Esophagus muscularis mucosa (tissue), 4 donors: Measurements from ENCODE around the gene YLPM1. TPM values are rescaled to one million over a fixed set of nuclear protein-coding genes. Genes with fewer than 3 reads are reported as not detected.
A peak's percentile ranks its signal among the peaks of the same experiment; 100 is the strongest.

Source experiments
- DNase-seq: peaks from one replicate; pipeline ENCODE4 v3.0.0-alpha.2; 2017; ENCODE audit errors: extremely low spot score
- H3K27ac ChIP-seq, 4 donors: fragments of 200-600 bp; sonication (generic); replicated peaks in 1 of 4; 1 replicate in 3 of 4; 2 replicates in 1 of 4; pipeline ENCODE4 v1.5.1; 2016 to 2019; ENCODE audit warnings: mild to moderate bottlenecking in 1 of 4
- H3K27me3 ChIP-seq, 4 donors: fragments of 200-600 bp; sonication (generic); one replicate each; pipeline versions ENCODE4 v1.5.1 to v1.6.0; 2016 to 2019
- H3K36me3 ChIP-seq, 4 donors: fragments of 200-600 bp; sonication (generic); one replicate each; pipeline ENCODE4 v1.5.1; 2016 to 2019
- H3K4me1 ChIP-seq, 4 donors: fragments of 200-600 bp; sonication (generic); one replicate each; pipeline ENCODE4 v1.5.1; 2016 to 2019
- H3K4me3 ChIP-seq, 4 donors: fragments of 200-600 bp; sonication (generic); 1 replicate in 2 of 4; 2 replicates in 2 of 4; pipeline ENCODE4 v1.5.1; 2016 to 2019; ENCODE audit warnings: mild to moderate bottlenecking in 4 of 4, moderate library complexity in 1 of 4
- H3K9me3 ChIP-seq, 4 donors: fragments of 200-600 bp; sonication (generic); 1 replicate in 3 of 4; 2 replicates in 1 of 4; pipeline ENCODE4 v1.5.1; 2016 to 2019
- CTCF ChIP-seq, 3 experiments: fragments of 200-600 bp in 2 of 3; fragments of 450-650 bp in 1 of 3; sonication (generic) in 2 of 3; IDR thresholded peaks; one replicate each; pipeline ENCODE4 v1.5.1; 2017 to 2019; ENCODE audit warnings: antibody characterized with exemption in 3 of 3, mild to moderate bottlenecking in 2 of 3, moderate library complexity in 1 of 3
- EP300 ChIP-seq: sonication (generic); formaldehyde crosslinking; IDR thresholded peaks from one replicate; pipeline ENCODE4 v1.6.1; 2017; ENCODE audit warnings: antibody characterized with exemption
- POLR2A ChIP-seq: fragments of 450-650 bp; IDR thresholded peaks from one replicate; pipeline ENCODE4 v1.6.1; 2017; ENCODE audit warnings: antibody characterized with exemption, moderate library complexity, mild to moderate bottlenecking, low read depth
- POLR2AphosphoS5 ChIP-seq, 2 donors: sonication (generic); formaldehyde crosslinking; IDR thresholded peaks; one replicate each; pipeline ENCODE4 v1.6.1; 2017; ENCODE audit warnings: antibody characterized with exemption in 2 of 2
- WGBS: methylation state at CpG from one replicate; pipeline ENCODE4 v1.1.5; 2018; 5-methylcytosine and 5-hydroxymethylcytosine counted together
- intact Hi-C: fragments of 100-400 bp; cut with DNase I; formaldehyde crosslinking; loops from one replicate; pipeline ENCODE4 v1.15.1; 2023
- total RNA-seq, 4 donors: library from RNA; depleted of rRNA; stranded (reverse); fragments of >200 nt; gene quantifications; one replicate each; pipeline versions ENCODE4 v1.1.0 to v1.2.1, GENCODE V29; 2016

Gene YLPM1
- 10 to 100 TPM; 31.0 to 47.2 (median 36.0) TPM for total RNA-seq

DNA sequence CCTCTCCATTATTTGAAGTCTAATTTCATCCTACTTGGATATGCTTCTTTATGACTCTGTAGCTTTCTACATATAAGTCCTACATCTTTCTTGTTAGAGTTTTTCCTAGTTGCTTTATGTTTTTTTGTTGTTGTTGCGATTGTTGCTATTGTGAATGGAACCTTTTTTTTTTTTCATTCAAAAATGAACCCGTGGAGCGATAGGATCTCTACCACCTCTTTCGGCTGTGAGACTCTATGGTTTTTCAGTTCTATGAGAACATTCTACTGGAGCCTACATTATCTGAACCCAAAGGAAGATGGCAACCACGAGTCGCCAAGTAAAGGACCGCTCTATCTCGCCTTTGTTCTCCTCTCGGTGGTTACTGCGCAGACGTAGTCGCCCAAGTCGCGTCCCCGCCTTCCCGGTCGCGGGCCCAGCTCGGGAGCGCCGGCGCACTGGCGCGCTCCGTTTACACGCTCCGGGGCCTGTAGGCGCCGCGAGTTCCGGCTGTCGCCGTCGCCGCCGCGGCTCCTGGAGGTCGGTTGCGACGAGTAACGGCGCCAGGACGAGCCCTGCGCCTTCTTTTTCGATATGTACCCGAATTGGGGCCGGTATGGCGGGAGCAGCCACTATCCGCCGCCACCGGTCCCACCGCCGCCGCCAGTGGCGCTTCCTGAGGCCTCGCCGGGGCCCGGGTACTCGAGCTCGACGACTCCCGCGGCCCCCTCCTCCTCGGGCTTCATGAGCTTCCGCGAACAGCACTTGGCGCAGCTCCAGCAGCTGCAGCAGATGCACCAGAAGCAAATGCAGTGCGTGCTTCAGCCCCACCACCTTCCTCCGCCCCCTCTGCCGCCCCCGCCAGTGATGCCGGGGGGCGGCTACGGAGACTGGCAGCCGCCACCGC, at the start of gene YLPM1:
Gene YLPM1 (plus strand): TSS at position 400 of the 886 bp plus-strand sequence. CDS start 174 bp downstream, at position 574.
- H3K9me3 ChIP-seq, result no peaks in the 10 kb centered on the region
- 0% methylated on average over 25 of the region's 76 CpGs for WGBS
- peak; percentile 96 for DNase-seq
- intact Hi-C loops, result no loop called here
- H3K36me3 ChIP-seq, result no peaks in the 10 kb centered on the region
- peaks cover 34 to 51% (median 49%) of the 10 kb centered on the region in 4 donors for H3K4me1 ChIP-seq
- no peak for TF ChIP-seq EP300
- peak; percentile 52 to 82 (median 76) for TF ChIP-seq CTCF (IDR thresholded peaks at IDR 0.05)
- peak; percentile 76 for TF ChIP-seq POLR2A
- TF ChIP-seq POLR2AphosphoS5 (IDR thresholded peaks at IDR 0.05), result peak; percentile 95 to 97
- H3K27me3 ChIP-seq, result no peaks in the 10 kb centered on the region
- H3K27ac ChIP-seq, result peak within 1 kb of the TSS; percentile 86 to 95 (median 90)
- peak within 1 kb of the TSS; percentile 94 to 99 (median 96) for H3K4me3 ChIP-seq

DNA sequence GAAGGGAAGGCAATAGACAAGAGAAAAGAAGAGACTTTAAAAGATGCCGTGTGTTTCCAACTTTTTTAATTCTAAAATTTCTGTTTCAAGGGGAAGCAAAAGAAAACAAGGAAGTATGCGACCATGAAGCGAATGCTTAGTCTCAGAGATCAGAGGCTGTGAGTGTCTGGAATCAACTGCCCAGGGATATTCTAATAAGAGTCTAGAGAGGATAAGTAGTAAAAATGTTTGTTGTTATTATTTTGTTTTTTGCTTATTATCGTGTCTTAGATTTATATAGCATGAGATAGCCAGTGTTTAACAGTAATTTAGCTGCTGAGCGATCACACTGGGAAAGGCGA, 49.8 kb upstream of the YLPM1 start:
- intact Hi-C loops, result no loop called here
- 10% methylated on average over 6 of the region's 6 CpGs for WGBS
- Histone ChIP-seq H3K36me3 (peaks cover 19 to 33% (median 29%) of the 10 kb centered on the region in 4 donors), H3K4me3 (peak overlapping the region; percentile 67 to 88 (median 74)), H3K9me3 (no peaks in the 10 kb centered on the region), H3K27ac (peak overlapping the region; percentile 78 to 86 (median 82)), H3K4me1 (peaks cover 27 to 53% (median 31%) of the 10 kb centered on the region in 4 donors), H3K27me3 (no peaks in the 10 kb centered on the region)
- DNase-seq, result no peak
- no peak for TF ChIP-seq CTCF (IDR thresholded peaks at IDR 0.05)
- TF ChIP-seq EP300, result no peak
- TF ChIP-seq POLR2A, result no peak
- TF ChIP-seq POLR2AphosphoS5 (IDR thresholded peaks at IDR 0.05), result no peak

- DNase-seq, result no peak
- Histone ChIP-seq H3K27ac (no peak overlapping the region), H3K36me3 (peaks cover 44 to 98% (median 79%) of the 10 kb centered on the region in 4 donors), H3K27me3 (no peaks in the 10 kb centered on the region), H3K4me3 (no peak overlapping the region), H3K9me3 (no peaks in the 10 kb centered on the region), H3K4me1 (no peaks in the 10 kb centered on the region)
- TF ChIP-seq EP300 (no peak), CTCF (IDR thresholded peaks at IDR 0.05) (no peak), POLR2AphosphoS5 (IDR thresholded peaks at IDR 0.05) (no peak), POLR2A (no peak)
- intact Hi-C loops, result no loop called here
These were observed 42.6 kb upstream of the YLPM1 start for GRCh38 chr14:74720526-74720925.

DNA sequence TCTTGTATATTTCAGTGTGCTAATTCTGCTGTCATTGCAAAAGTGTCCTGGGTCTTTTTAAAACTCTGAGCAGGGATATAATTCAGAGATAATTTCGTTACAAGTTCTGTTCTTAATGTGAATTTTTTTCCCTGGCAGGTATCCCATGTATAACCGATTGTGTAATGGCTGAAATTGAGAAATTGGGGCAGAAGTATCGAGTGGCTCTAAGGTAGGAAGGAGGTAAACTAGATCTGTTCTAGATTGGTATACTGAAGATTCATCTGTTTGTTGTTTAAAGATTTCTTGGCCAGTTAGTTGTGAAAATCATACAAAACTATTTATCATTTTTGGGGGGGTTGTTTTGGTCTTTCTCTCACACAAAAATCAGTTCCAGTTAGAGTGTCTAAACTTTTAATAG, 40.0 kb upstream of the YLPM1 start:
- DNase-seq, result no peak
- no peak overlapping the region for H3K4me3 ChIP-seq
- no peak overlapping the region for H3K27ac ChIP-seq
- peaks cover 27 to 81% (median 55%) of the 10 kb centered on the region in 4 donors for H3K36me3 ChIP-seq
- H3K27me3 ChIP-seq, result no peaks in the 10 kb centered on the region
- intact Hi-C loops, result no loop called here
- H3K4me1 ChIP-seq, result no peaks in the 10 kb centered on the region
- TF ChIP-seq POLR2A, result no peak
- TF ChIP-seq CTCF (IDR thresholded peaks at IDR 0.05), result no peak
- TF ChIP-seq POLR2AphosphoS5 (IDR thresholded peaks at IDR 0.05), result no peak
- TF ChIP-seq EP300, result no peak
- no peaks in the 10 kb centered on the region for H3K9me3 ChIP-seq
- WGBS, result 95% methylated on average over 3 of the region's 3 CpGs
